D721Med (cell line): Measurements from ENCODE around the gene METTL15.
"Not testable (repeated sequence)": the region's sequence is repeated elsewhere in the genome, so short reads cannot be mapped to it uniquely, and the experiment has no call there.

Source experiments
- DNase-seq: peaks from one replicate; pipeline ENCODE4 v3.0.0; 2011; ENCODE audit warnings: low spot score; ENCODE audit not compliant: insufficient read length
- FAIRE-seq: peaks from 2 replicates; lab custom pipeline; 2011; peaks lifted over from hg19 to GRCh38; lab: Jason Lieb, UNC
- CTCF ChIP-seq: IDR thresholded peaks from 2 replicates; pipeline ENCODE4 v1.5.1; 2012; ENCODE audit warnings: mild to moderate bottlenecking, control low read depth; ENCODE audit not compliant: insufficient read depth; ENCODE audit errors: missing control alignments

METTL15 gene

GRCh38 chr11:28315440-28315839 lies 207.3 kb downstream of the METTL15 start:
- DNase-seq (no peak), FAIRE-seq (no peak)
- TF ChIP-seq CTCF = no peak

- no peak for FAIRE-seq
- no peak for TF ChIP-seq CTCF
- DNase-seq = no peak
These were observed 210.7 kb downstream of the METTL15 start for GRCh38 chr11:28318871-28319270.

GRCh38 chr11:28323621-28324020 lies 215.4 kb downstream of the METTL15 start:
- DNase-seq (no peak), FAIRE-seq (no peak)
- TF ChIP-seq CTCF = no peak

- FAIRE-seq, DNase-seq: not testable (repeated sequence)
These were observed 224.2 kb downstream of the METTL15 start for GRCh38 chr11:28332393-28332792.

GRCh38 chr11:28337701-28338100 lies 229.5 kb downstream of the METTL15 start:
- DNase-seq (no peak), FAIRE-seq (no peak)
- TF ChIP-seq CTCF = no peak

- no peak for TF ChIP-seq CTCF
- no peak for DNase-seq
- FAIRE-seq = no peak
These were observed 230.2 kb downstream of the METTL15 start for GRCh38 chr11:28338371-28338770.

- DNase-seq (no peak), FAIRE-seq (no peak)
- TF ChIP-seq CTCF = no peak
These were observed 231.3 kb downstream of the METTL15 start for GRCh38 chr11:28339488-28339887.

- FAIRE-seq = no peak
- TF ChIP-seq CTCF = no peak
These were observed 234.5 kb downstream of the METTL15 start for GRCh38 chr11:28342716-28343115.

More at GRCh38 chr11:28342716-28343115, 234.5 kb downstream of the METTL15 start:
- DNase-seq = no peak
